ENCODE data around the gene LYRM1. TPM values are rescaled to one million over a fixed set of nuclear protein-coding genes. Genes with fewer than 3 reads are reported as not detected.

Gene LYRM1
- total and polyA plus RNA-seq, 12 donors, result 37.4 to 69.4 (median 53.4) TPM

- 41 to 47% methylated on average over 4 of the region's 4 CpGs for WGBS, 2 donors
- no peaks in the 10 kb centered on the region for H3K27me3 ChIP-seq
- peaks cover 0 to 57% (median 21%) of the 10 kb centered on the region in 9 donors for H3K4me1 ChIP-seq
- DNase-seq (peak; percentile 50 to 72), ATAC-seq (peak in 7 of 8 donors; percentile 82 to 96 (median 87))
- peaks cover 0 to 30% (median 0%) of the 10 kb centered on the region in 9 donors for H3K36me3 ChIP-seq
- TF ChIP-seq CTCF (IDR thresholded peaks at IDR 0.05), result no peak
- peak overlapping the region in 8 of 10 donors; percentile 47 to 72 (median 60) for H3K27ac ChIP-seq
- no peaks in the 10 kb centered on the region for H3K9me3 ChIP-seq
- intact Hi-C loops (cut with DNase I), result loop anchor here in 3 of 10 donors (5.0 to 10.0 kb wide), 3 partner anchors 56 to 156 kb away; no protein-coding TSS in a partner anchor
- no peak overlapping the region for H3K4me3 ChIP-seq
These were observed 18.1 kb downstream of the LYRM1 start for GRCh38 chr16:20918486-20919239.

DNA sequence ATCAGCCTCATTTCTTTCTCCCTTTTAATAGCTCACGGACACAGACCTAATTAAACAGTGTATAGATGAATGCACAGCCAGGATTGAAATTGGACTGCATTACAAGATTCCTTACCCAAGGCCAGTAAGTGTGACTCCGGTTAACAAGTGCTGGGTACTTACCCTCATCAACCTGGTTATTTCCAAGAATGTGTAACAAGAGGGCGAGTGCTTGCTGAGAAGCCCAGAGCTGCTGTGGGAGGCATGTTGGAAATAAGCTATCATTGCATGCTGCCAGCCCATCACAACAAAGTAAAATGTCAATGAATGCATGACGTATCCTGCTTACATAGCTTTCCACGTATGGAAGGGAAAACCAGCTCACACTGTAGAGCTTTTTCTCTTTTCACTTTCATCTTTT lies 19.5 kb downstream of the LYRM1 start:
- Histone ChIP-seq H3K27me3 (no peaks in the 10 kb centered on the region), H3K4me3 (no peak overlapping the region), H3K36me3 (peaks cover 0 to 44% (median 0%) of the 10 kb centered on the region in 9 donors), H3K9me3 (no peaks in the 10 kb centered on the region), H3K27ac (no peak overlapping the region), H3K4me1 (peaks cover 0 to 42% (median 19%) of the 10 kb centered on the region in 9 donors)
- intact Hi-C loops (cut with DNase I), result loop anchor here in 1 of 10 donors (10.0 kb wide), 1 partner anchor 165 kb away; no protein-coding TSS in a partner anchor
- DNase-seq (no peak), ATAC-seq (no peak)
- TF ChIP-seq CTCF (IDR thresholded peaks at IDR 0.05), result no peak
- WGBS, 2 donors, result 91 to 93% methylated on average over 5 of the region's 5 CpGs

GRCh38 chr16:20920799-20921198 lies 20.2 kb downstream of the LYRM1 start:
- DNase-seq, result no peak
- no peak for TF ChIP-seq CTCF (IDR thresholded peaks at IDR 0.05)
- no peaks in the 10 kb centered on the region for H3K27me3 ChIP-seq
- peaks cover 0 to 38% (median 19%) of the 10 kb centered on the region in 9 donors for H3K4me1 ChIP-seq
- WGBS, 2 donors, result 97% methylated on average over 2 of the region's 2 CpGs
- peaks cover 0 to 51% (median 0%) of the 10 kb centered on the region in 9 donors for H3K36me3 ChIP-seq
- ATAC-seq, result no peak
- intact Hi-C loops (cut with DNase I), result loop anchor here in 1 of 10 donors (10.0 kb wide), 1 partner anchor 164 kb away; no protein-coding TSS in a partner anchor
- H3K9me3 ChIP-seq, result no peaks in the 10 kb centered on the region
- no peak overlapping the region for H3K27ac ChIP-seq
- H3K4me3 ChIP-seq, result no peak overlapping the region

- Histone ChIP-seq H3K27ac (no peak overlapping the region), H3K4me1 (peaks cover 0 to 10% (median 5%) of the 10 kb centered on the region in 9 donors), H3K27me3 (no peaks in the 10 kb centered on the region), H3K4me3 (no peak overlapping the region), H3K36me3 (peaks cover 0 to 47% (median 0%) of the 10 kb centered on the region in 9 donors), H3K9me3 (no peaks in the 10 kb centered on the region)
- no peak for DNase-seq
- intact Hi-C loops (cut with DNase I), result loop anchor here in 1 of 10 donors (10.0 kb wide), 1 partner anchor 161 kb away; no protein-coding TSS in a partner anchor
- no peak for ATAC-seq
- 96 to 97% methylated on average over 3 of the region's 3 CpGs for WGBS, 2 donors
- TF ChIP-seq CTCF (IDR thresholded peaks at IDR 0.05), result no peak
These were observed 23.3 kb downstream of the LYRM1 start for GRCh38 chr16:20923876-20924275.

Measured in heart right ventricle (tissue), 16 donors.